GM19372 (cell line): ENCODE data around the gene RAB41.
"Not testable (repeated sequence)": the region's sequence is repeated elsewhere in the genome, so short reads cannot be mapped to it uniquely, and the experiment has no call there.

Source experiments
- ATAC-seq: cut with Tn5 transposase; IDR thresholded peaks from one replicate; pipeline ENCODE4 v1.9.1; 2021; ENCODE audit warnings: mild to moderate bottlenecking, low read depth, moderate library complexity; ENCODE audit not compliant: unreplicated experiment

Gene RAB41

GRCh38 chrX:70281951-70282350 is at the start of gene RAB41:
RAB41 (plus strand) TSS chrX:70282172; CDS start chrX:70282218, 46 bp downstream.
- no peak for ATAC-seq

- no peak for ATAC-seq
Observed at GRCh38 chrX:70234355-70234754, 47.6 kb upstream of the RAB41 start, which contains the start of gene AWAT1. AWAT1 (plus strand) TSS chrX:70234655; CDS start chrX:70234696, 41 bp downstream.

DNA sequence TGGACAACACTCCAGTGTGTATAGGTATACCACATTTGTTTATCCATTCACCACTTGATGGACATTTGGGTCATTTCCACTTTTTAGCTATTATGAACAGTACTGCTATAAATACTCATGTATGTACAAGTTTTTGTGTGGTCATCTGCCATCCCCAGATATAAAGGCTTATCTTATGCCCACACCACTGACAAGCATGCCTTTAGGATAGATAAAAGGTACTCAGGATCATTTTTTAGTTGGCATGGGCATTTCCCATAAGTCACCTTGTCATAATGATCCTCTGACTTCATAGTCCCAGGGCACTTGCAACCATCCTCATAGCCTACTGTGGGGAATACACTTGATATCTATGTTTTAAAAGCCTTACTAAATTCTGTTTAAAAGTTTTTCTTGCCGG is 41.2 kb upstream of the RAB41 start:
- no peak for ATAC-seq

DNA sequence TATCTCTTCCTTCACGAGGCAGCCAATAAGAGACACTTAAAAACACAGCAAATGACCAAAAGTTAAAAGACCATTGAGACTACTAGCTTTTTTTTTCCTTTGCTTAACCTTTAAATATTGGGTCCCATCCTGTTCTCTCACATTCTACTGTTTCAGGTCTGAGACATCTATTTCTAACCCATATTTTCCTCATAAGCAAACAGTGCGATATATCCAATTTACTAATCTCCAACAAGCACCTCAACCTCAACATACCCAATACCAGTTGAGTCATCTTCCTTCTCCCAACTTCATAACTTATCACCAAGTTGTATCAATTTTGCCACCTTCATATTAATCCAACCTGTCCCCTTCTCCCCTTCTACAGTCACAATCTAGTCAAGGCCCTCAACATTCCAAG is 40.5 kb upstream of the RAB41 start:
- no peak for ATAC-seq

- not testable (repeated sequence) for ATAC-seq
Observed at GRCh38 chrX:70243601-70244000, 38.4 kb upstream of the RAB41 start.

DNA sequence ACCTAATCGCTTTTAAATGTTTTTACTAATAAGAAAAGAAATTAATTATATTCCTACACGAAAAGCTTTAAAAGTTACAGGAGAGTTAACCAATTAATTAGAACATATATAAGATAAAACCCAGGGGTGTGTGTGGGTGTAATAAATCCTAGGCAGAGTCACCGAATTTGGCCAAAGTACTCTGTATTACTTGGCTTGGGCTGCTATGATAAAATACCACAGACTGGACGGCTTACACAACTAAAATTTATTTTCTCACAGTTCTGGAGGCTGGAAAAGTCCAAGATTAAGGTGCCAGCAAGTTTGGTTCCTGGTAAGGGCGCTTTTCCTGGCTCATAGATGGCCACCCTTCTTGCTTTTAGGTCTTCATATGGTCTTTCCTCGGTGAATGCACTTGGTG is 37.1 kb upstream of the RAB41 start:
- no peak for ATAC-seq

DNA sequence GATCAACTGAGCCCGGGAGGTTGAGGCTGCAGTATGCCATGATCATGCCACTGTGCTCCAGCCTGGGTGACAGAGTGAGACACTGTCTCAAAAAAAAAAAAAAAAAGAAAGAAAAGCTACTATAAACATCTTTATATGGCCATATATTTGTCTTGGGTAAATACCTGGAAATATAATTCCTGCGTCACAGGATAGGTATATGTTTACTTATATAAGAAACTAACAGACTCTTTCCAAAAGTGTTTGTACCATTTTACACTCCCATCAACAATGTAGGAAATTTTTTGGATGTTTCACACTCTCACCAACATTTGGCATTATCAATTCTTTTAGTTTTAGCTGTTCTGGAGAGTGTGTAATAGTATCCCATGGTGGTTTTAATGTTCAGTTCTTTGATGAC is 34.7 kb upstream of the RAB41 start:
- no peak for ATAC-seq

GRCh38 chrX:70252491-70252890 is 29.5 kb upstream of the RAB41 start:
- no peak for ATAC-seq

DNA sequence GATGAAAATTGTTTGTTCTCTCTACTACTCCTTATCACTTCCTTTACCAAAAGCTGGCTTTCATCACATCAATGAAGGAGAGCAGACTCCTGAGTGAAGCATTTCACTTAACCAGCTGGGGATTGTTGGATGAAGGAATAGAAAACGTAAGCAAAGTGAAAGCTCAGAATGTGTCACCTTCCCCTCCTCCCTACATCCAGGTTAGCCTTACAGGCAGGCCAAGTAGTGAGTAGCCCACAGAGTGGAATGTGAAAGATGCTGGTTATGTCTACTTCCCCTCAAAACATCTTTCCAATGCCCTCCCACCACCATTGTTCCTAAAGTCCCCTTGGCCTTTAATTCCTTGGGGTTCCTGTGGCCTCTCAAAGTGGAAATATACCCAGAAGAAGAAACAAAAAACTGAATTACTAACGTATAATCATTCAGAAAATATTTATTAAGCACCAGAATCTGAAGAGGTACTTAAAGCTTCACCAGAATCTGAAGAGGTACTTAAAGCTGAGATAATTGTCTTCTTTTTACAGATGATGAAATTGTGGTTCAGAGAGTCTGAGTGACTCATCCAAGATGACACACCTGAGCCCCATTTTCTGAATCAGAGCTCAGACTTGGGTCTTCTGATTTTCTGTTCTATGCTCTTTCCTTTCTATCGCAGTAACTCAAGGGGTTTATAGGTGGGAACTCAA is 28.5 kb upstream of the RAB41 start:
- no peak for ATAC-seq

GRCh38 chrX:70254063-70254400 is 27.9 kb upstream of the RAB41 start:
- ATAC-seq = no peak

- ATAC-seq = no peak
Observed at GRCh38 chrX:70254909-70255308, 27.1 kb upstream of the RAB41 start.

DNA sequence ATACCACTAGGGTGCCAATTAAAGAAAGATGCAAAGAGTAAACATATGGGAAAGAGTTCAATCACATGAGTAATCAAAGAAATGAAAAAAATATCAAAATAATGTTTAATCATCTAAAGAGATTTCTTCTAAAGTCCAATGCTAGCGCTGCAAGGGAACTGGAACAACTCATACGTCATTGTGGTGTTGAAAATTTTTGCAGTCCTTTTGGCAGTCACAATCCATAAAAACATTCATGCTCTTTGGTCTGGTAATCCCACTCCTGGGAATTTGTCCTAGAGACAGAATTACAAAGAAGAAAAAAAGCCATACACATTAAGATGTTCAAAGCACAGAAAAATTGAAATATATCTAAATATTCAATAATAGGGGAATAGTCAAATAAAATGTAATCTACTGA is 26.5 kb upstream of the RAB41 start:
- no peak for ATAC-seq

GRCh38 chrX:70257423-70258288 is 24.3 kb upstream of the RAB41 start:
- ATAC-seq = no peak

DNA sequence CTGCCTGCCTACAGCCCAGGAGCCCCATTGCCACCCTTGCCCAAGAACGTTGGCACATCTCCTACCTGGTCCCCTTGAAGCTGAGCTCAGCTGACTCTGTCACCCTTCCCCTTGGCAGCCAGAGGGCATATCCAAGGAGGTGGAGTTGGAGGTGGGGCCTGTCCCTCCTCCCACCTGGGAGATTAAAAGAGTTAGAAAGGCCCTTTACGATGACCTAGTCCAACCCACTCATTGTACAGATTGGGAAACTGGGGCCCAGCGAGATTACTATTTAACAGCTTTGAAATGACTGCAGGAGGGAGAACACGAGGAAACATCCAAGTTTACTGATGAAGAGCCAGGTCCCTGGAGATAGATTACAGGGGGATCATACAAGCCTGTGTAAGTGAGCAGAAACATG is 21.9 kb upstream of the RAB41 start, which contains the start of gene P2RY4:
Gene P2RY4 (minus strand): TSS at position 101 of the 400 bp plus-strand sequence. CDS start 580 bp downstream, outside the sequence.
- ATAC-seq = no peak

DNA sequence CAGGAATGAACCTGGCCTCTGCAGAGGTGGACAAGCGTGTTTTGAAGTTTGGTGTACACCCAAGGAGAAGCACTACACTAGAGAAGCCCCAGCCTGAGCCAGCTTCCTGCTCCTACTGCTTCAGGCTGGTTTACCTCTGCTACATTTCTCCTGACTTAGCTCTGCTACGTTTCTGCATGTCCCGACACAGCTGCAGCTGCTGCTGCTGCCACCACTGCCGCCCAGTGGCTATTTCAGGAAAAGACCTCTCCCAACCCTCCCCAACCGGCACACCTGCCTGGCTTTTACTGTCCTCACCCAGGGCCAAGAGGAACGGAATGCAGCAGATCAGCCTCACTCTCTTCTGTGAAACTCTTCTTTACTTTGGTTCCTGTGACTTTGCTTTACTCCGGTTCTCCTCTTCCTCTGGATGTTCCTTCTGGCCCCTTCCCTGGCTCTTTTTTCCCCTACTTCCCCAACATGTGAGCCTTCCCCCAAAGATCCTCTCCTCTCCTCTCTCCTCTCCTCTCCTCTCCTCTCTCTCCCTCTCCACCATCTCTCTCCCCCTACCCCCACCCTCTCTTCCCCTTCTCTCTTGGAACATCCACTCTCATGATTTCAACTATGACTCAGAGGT is 18.9 kb upstream of the RAB41 start:
- ATAC-seq = no peak

- no peak for ATAC-seq
Observed at GRCh38 chrX:70264784-70265183, 17.2 kb upstream of the RAB41 start.

GRCh38 chrX:70268034-70268433 is 13.9 kb upstream of the RAB41 start, which contains the start of gene ARR3:
ARR3 (plus strand) TSS chrX:70268334; CDS start chrX:70269386, 1,052 bp downstream.
- ATAC-seq = no peak

DNA sequence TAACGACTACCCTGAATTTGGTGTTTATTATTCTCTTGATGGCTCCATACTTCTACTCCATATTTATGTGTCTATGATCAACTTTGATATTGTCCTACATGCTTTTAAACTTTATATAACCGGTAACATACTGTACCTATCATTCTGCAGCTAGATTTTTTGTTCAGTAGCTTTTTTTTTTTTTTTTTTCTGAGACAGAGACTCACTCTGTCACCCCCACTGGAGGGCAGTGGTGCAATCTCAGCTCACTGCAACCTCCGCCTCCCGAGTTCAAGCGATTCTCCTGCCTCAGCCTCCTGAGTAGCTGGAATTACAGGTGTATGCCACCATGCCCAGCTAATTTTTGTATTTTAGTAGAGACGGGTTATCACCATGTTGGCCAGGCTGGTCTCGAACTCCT is 7.9 kb upstream of the RAB41 start:
- not testable (repeated sequence) for ATAC-seq

GRCh38 chrX:70279081-70279480 is 2.9 kb upstream of the RAB41 start:
- no peak for ATAC-seq

- no peak for ATAC-seq
Observed at GRCh38 chrX:70280573-70280972, 1.4 kb upstream of the RAB41 start.

- no peak for ATAC-seq
Observed at GRCh38 chrX:70289168-70289792, 7.3 kb downstream of the RAB41 start.
